Skeletal muscle tissue (tissue), 1 donor: Measurements from ENCODE around the gene GATA5. TPM values are rescaled to one million over a fixed set of nuclear protein-coding genes. Genes with fewer than 3 reads are reported as not detected.

Source experiments
- total RNA-seq: library from RNA; depleted of rRNA; stranded (reverse); fragments of >200 nt; gene quantifications from one replicate; pipeline ENCODE4 v1.2.3, GENCODE V29; 2014

The GATA5 gene
- total RNA-seq, 1 donor from 2014 or later: 0.52 TPM

Other genes with a start within 250 kb of the GATA5 start
- gene OSBPL2, start 237.5 kb downstream of the GATA5 start, total RNA-seq: 26.6 TPM
- 41.8 TPM for gene ADRM1, start 173.0 kb downstream of the GATA5 start, total RNA-seq
- gene LAMA5, start 108.7 kb downstream of the GATA5 start, total RNA-seq: 14.1 TPM
- 1,418 TPM for gene RPS21, start 88.9 kb downstream of the GATA5 start, total RNA-seq
- 1.0 TPM for gene CABLES2, start 68.7 kb downstream of the GATA5 start, total RNA-seq
- gene RBBP8NL, start 48.5 kb downstream of the GATA5 start, total RNA-seq: not detected
- not detected for gene SLCO4A1, start 166.5 kb upstream of the GATA5 start, total RNA-seq
- gene NTSR1, start 232.8 kb upstream of the GATA5 start, total RNA-seq: under 0.01 TPM